HG02870 (cell line): ENCODE data around the gene DENND5B.
A peak's percentile ranks its signal among the peaks of the same experiment; 100 is the strongest.
"Not testable (repeated sequence)": the region's sequence is repeated elsewhere in the genome, so short reads cannot be mapped to it uniquely, and the experiment has no call there.

Source experiments
- ATAC-seq: cut with Tn5 transposase; IDR thresholded peaks from one replicate; pipeline ENCODE4 v1.9.1; 2021; ENCODE audit warnings: mild to moderate bottlenecking, moderate library complexity; ENCODE audit not compliant: unreplicated experiment

Gene DENND5B

GRCh38 chr12:31508436-31509150, 82.3 kb downstream of the DENND5B start:
- no peak for ATAC-seq

GRCh38 chr12:31507966-31508365, 83.0 kb downstream of the DENND5B start:
- ATAC-seq = no peak

DNA sequence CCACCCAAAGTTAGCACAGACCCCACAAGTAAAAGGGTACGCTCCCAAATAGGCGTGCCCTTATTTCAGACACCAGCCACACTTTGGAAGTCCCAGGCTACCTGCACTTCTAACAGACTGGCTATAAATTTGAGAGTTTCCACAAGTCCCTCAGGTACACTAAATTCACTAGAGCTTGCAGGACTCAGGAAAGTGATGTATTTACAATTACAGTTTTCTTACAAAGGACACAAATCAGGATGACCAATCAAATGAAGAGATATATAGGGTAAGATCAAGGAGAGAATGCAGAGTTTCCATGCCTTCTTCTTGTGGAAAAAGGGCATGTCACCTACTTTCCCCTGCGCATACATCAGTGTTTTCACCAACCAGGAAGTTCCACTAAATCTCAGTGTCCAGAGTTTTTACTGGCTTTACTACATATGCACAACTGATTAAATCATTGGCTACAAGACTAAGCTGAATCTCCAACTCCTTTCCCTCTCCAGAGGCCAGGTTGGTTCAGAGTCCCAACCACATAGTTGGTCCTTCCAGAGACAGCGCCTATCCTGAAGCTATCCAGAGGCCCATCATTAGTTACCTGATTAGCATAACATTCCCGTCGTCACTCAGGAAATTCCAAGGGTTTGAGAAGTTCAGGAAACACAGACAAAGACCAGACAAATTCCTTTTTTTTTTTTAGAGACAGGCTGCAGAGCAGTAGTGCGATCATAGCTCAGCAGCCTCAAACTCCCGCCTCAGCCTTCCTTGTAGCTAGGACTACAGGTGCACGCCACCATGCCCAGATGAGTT, 84.2 kb downstream of the DENND5B start:
- ATAC-seq = no peak

DNA sequence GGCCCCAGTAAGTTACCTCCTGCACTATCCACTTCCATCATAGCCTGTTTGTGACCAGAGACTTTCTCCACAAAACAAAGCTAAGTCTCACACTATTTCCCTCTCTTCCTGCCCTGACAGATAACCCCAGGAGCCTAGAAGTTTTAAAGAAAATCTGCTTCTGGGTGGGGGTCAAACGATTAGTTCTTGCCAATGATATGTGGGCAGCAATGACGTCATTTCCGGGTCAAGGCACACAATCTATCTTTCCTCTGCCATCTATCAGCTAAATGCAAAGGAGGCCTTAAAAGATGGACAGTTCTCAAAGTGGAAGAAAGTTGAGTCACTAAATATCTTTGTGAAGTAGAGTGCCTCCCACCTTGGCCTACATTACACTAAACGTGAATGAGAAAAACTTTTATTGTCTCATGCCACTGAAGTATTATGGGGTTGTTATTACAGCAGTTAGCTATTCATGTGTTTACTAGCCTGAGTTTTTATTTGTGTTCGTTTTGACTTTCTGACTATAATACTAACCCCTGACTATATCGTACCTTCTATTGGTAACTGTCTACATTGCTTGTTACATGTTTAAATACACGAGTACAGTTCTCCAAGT, 86.2 kb downstream of the DENND5B start:
- ATAC-seq = no peak

- not testable (repeated sequence) for ATAC-seq
These were observed 89.9 kb downstream of the DENND5B start for GRCh38 chr12:31501014-31501413.

- ATAC-seq = no peak
These were observed 91.4 kb downstream of the DENND5B start for GRCh38 chr12:31499567-31499966.

GRCh38 chr12:31498424-31498823, 92.5 kb downstream of the DENND5B start:
- ATAC-seq = no peak

- no peak for ATAC-seq
These were observed 94.7 kb downstream of the DENND5B start for GRCh38 chr12:31496257-31496656.

DNA sequence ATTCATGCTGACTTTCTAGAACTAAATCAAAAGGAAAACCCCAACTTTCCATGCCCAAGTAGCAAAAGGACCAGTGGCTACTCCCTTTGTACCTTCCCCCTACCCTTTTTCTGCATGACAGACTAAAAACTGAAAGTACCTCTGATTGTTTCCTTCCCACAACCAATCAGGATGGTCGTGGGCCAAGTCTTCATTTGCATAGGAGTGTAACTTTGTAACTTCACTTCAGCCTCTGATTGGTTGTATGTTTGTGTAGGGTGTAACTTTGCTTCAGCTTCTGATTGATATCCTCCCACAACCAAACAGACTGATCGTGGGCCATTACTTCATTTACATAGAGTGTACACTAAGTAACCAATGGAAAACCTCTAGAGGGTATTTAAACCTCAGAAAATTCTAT, 96.5 kb downstream of the DENND5B start:
- ATAC-seq = no peak

GRCh38 chr12:31492599-31493196, 98.2 kb downstream of the DENND5B start:
- no peak for ATAC-seq

GRCh38 chr12:31491841-31492598, 98.9 kb downstream of the DENND5B start:
- no peak for ATAC-seq

- no peak for ATAC-seq
These were observed 99.6 kb downstream of the DENND5B start for GRCh38 chr12:31491241-31491794.

DNA sequence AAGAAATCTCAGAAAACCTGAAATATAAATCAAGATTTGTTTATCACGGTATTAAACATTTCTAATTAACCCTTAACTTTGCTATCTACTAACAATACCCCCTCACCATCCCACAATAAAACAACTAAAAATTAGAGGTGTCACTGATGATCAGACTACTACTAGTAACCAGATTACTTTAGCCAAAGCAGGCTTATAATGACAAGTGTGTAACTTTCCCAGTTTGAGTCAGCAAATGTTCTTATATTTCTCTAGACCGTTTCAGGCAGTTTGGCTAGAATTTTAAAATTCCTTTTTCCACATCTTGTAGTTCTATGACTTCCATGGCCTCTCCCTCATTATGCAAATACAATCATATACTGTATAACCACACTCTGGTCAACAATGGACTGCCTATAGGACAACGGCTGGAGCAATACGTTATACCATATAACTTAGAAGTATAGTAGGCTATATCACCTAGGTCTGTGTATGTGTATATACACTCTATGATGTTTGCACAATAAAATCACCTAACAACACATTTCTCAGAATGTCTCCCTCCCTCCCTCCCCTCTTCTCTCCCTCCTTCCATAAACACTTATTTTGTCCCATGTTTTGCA, 102.1 kb downstream of the DENND5B start:
- peak; percentile 69 for ATAC-seq

DNA sequence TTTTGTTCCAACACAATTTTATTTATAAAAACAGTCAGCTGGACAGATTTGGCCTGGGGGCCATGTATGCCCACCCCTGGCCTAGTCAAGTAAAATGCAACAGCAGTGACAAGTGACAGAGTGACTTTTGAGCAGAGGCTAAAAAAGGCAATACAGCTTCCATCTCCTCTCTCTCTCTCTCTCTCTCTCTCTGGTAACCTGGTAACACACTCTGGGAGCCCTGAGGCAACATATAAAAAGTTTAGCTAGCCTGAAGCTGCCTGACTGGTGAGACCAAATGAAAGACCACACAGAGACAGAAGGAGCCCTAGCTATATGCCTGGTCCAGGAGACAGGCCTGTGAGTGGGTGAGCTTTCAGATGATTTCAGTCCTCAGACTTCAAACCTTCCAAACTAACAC, 105.4 kb downstream of the DENND5B start:
- no peak for ATAC-seq

DNA sequence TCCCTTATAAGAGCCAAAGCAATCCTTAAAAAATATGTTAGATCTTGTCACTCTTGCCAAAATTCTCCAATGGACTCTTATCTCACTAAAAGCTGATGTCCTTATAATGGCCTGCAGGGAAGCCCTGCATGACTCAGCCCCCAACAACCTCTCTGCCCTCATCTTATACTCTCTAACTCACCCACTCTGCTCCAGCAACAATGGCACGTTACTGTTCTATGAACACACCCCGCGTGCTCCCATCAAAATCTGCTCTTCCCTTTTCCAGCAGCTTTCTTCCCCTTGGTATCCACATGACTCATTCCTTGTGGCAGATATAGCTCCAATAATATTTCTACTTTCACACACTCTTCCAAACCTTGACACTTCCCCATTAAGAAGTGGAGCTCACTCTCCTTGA, 108.1 kb downstream of the DENND5B start:
- no peak for ATAC-seq

DNA sequence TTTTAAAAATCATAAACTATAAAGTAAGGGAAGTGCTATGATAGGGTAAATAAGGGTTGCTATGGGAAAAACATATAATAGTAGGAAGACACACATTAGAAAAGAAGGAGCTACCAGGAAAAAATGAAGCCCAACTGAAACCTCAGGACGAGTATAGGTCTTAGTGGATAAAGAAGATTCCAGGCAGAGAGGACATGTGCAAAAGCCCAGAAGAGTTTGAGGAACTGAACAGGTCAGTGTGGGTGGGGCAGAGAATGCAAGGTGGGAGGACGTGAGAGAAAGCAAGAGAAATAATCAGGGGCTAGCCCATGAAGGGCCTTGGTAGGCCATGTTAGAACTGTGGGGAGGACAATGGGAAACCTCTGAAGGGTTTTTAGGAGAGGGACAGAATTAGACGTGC, 109.5 kb downstream of the DENND5B start:
- ATAC-seq = no peak

DNA sequence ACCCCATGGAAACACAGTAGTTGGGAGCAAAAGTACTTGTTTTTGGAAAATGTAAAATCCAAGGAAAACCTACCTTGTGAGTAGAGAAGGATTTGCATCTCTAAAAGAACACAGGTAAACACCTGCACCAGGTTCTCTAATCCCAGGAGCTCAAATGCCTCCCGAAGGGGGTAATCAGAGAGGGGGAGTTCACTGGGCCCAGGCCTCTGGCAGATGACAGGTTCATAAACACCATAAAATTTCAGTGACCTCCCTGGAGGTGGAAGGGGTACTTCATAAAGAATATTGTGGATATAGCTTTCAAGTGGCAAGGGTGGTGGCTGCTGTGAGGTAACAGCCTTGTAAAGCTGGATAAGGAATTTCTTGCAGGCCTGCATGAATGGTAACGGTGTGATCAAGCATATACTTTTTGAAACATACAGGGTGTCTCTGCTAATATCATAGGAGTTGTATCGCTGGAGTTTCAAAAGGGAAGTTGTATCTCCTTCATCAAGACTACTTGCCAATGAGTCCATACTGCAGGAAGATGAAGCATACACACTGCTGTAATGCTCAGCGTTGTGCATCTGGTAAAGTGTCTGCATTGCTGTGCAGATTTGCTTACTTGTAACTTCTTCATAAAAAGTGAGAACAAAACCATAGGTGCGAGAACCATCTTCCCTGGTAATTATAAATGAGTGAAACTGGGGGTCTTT, 111.3 kb downstream of the DENND5B start:
- ATAC-seq = no peak

- no peak for ATAC-seq
These were observed 112.0 kb downstream of the DENND5B start for GRCh38 chr12:31478898-31479297.

DNA sequence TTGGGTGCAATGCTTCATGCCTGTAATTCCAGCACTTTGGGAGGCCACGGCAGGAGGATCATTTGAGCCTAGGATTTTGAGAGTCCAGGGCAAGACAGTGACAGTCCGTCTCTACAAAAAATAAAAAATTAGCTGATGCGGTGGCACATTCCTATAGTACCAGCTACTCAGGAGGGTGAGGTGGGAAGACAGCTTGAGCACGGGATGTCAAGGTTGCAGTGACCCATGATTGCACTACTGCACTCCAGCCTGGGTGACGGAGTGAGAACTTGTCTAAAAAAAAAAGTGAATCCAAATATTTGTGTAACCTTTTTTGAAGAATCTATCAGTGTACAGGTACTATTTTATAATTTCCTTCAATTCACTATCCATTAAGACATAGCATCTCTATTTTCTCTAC, 112.5 kb downstream of the DENND5B start:
- no peak for ATAC-seq

GRCh38 chr12:31477687-31478086, 113.2 kb downstream of the DENND5B start:
- ATAC-seq = no peak
